UCSD-AML1 (cell line): Measurements from ENCODE around the gene PRSS21.

Experiments
- DNase-seq: peaks from one replicate; lab custom pipeline; 2025; ENCODE audit not compliant: unreplicated experiment; lab: John Stamatoyannopoulos, UW

Gene PRSS21, protein sequence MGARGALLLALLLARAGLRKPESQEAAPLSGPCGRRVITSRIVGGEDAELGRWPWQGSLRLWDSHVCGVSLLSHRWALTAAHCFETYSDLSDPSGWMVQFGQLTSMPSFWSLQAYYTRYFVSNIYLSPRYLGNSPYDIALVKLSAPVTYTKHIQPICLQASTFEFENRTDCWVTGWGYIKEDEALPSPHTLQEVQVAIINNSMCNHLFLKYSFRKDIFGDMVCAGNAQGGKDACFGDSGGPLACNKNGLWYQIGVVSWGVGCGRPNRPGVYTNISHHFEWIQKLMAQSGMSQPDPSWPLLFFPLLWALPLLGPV

DNA sequence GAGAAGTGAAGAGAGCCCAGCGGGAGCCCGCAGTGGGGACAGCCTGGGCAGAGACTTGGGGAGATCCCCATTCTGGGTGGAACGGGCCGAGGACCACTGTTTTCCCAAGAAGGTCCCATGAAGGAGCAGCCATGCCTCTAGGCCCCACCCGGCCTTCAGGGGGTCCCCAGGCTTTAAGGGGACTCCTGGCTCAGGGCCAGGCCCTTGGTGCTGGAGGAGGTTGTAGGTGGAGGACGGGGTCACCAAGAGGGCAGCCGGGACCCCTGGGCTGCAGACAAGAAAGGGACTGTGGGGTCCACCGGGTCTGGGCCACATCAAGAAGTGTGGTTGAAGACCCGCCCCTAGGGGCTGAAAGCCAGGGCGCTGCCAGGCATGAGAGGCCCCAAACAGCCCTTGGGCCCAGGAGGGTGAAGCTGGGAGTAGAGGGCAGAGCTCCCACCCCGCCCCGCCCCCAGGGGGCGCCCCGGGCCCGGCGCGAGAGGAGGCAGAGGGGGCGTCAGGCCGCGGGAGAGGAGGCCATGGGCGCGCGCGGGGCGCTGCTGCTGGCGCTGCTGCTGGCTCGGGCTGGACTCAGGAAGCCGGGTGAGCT, at the start of gene PRSS21:
Gene PRSS21, plus strand, starts transcription at position 487 of the 589 bp plus-strand sequence. Its CDS starts 32 bp downstream, at position 519.
- peak; percentile 74 for DNase-seq

- DNase-seq: no peak
Observed at GRCh38 chr16:2767891-2768290, 49.1 kb upstream of the PRSS21 start.

DNA sequence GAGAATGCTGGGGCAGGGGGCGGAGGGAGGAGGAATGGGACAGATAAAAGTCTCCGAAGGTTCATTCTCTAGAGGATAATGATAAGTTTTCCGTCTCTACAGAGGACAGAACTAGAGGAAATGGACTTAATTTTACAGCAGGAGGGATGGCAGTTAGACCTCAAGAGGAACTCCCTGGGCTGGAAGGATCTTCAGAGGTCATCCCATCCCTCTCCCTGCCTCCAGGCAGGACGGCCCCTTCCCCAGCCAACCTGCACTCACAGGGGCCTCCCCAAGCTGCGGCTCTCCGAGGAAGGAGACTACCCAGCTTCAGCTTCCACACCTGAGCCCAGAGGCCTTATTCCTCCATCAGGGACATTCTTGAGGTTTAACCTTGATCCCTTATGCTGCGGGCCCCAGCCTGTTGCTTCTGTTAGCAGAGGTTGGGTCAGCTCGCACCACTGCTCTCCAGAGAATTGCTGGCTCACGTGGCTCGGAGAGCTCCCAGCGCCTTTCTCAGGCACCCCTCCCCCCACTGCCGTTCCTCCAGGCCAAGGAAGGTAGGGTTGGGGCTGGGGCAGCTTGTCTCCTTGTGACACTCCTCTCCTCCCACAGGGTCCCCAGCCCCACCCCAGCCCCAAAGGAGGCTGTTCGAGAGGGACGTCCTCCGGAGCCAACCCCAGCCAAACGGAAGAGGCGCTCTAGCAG, 48.5 kb upstream of the PRSS21 start:
- no peak for DNase-seq

DNA sequence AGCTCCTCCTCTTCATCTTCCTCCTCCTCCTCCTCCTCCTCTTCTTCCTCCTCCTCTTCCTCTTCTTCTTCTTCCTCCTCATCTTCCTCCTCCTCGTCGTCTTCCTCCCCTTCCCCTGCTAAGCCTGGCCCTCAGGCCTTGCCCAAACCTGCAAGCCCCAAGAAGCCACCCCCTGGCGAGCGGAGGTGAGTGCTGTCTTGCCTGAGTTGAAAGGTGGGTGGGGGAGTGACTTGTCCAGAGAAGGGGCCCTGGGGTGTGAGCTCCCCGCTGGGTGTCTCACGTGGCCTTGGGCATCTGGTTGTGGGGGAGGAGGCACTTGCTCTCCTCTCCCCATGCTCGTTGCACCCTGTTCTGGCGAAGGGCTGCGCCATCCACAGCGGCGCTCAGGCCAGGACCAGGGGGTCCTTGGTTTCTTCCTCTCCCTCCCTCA, 47.9 kb upstream of the PRSS21 start:
- no peak for DNase-seq

GRCh38 chr16:2769675-2770056, 47.4 kb upstream of the PRSS21 start:
- DNase-seq: no peak

GRCh38 chr16:2770057-2770951, 46.7 kb upstream of the PRSS21 start:
- no peak for DNase-seq

GRCh38 chr16:2771496-2772402, 45.3 kb upstream of the PRSS21 start:
- no peak for DNase-seq

GRCh38 chr16:2773188-2773968, 43.7 kb upstream of the PRSS21 start:
- no peak for DNase-seq

GRCh38 chr16:2774161-2774891, 42.7 kb upstream of the PRSS21 start:
- no peak for DNase-seq

- DNase-seq: no peak
Observed at GRCh38 chr16:2775131-2775716, 41.8 kb upstream of the PRSS21 start.

GRCh38 chr16:2775765-2776499, 41.1 kb upstream of the PRSS21 start:
- DNase-seq: no peak

DNA sequence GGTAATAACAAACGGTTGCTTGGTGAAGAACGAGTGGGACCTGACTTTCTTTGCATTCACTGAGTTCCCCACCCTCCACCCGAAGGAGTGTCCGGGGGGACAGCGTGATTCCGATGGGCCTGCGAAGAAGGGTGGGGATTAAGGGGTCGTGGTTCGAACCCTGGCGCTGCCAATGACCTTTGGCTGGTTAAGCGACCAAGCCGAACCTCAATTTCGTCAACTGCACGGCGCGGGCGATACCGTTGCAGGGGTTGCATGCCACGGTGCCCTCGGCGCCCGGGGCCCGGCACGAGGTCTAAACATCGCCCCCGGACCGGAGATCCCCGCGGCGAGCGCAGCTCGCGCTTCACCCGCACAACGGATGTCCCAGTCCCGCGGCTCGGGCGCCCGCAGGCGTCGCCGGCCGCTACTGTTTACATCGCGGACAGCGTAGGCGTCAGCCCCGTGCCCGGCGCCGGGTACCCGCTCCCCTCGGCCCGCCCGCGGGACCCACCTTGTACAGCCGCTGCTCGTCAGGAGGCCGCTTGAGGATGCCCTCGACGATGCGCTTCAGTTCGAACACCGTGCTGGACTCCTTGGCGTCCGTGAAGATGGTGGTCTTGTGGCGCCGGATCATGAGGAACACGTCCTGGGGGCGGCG, 40.4 kb upstream of the PRSS21 start:
- DNase-seq: peak; percentile 43

GRCh38 chr16:2777231-2777902, 39.7 kb upstream of the PRSS21 start, which contains the start of gene ELOB:
Gene ELOB, minus strand, starts transcription at chr16:2777280. Its CDS starts 41 bp downstream, at chr16:2777239.
- DNase-seq: peak; percentile 90

GRCh38 chr16:2777903-2778629, 39.0 kb upstream of the PRSS21 start:
- DNase-seq: no peak

GRCh38 chr16:2778630-2778958, 38.4 kb upstream of the PRSS21 start:
- DNase-seq: no peak
